Right renal cortex interstitium (tissue), 3 donors: ENCODE data around the gene PLK3. TPM values are rescaled to one million over a fixed set of nuclear protein-coding genes. Genes with fewer than 3 reads are reported as not detected.
"Not testable (repeated sequence)": the region's sequence is repeated elsewhere in the genome, so short reads cannot be mapped to it uniquely, and the experiment has no call there.

Source experiments
- DNase-seq, 3 donors: peaks; one replicate each; pipeline ENCODE4 v3.0.0-alpha.2; 2013; ENCODE audit warnings: low read depth in 3 of 3, low spot score in 2 of 3
- polyA plus RNA-seq, 3 donors: library from polyadenylated mRNA; unstranded; fragments of 120-200 nt; gene quantifications; one replicate each; pipeline ENCODE4 v1.2.1, GENCODE V29; 2013; ENCODE audit not compliant: insufficient read length in 3 of 3

PLK3 gene
- polyA plus RNA-seq, result 1 to 10 TPM; 5.1 to 6.1 (median 5.2) TPM

DNA sequence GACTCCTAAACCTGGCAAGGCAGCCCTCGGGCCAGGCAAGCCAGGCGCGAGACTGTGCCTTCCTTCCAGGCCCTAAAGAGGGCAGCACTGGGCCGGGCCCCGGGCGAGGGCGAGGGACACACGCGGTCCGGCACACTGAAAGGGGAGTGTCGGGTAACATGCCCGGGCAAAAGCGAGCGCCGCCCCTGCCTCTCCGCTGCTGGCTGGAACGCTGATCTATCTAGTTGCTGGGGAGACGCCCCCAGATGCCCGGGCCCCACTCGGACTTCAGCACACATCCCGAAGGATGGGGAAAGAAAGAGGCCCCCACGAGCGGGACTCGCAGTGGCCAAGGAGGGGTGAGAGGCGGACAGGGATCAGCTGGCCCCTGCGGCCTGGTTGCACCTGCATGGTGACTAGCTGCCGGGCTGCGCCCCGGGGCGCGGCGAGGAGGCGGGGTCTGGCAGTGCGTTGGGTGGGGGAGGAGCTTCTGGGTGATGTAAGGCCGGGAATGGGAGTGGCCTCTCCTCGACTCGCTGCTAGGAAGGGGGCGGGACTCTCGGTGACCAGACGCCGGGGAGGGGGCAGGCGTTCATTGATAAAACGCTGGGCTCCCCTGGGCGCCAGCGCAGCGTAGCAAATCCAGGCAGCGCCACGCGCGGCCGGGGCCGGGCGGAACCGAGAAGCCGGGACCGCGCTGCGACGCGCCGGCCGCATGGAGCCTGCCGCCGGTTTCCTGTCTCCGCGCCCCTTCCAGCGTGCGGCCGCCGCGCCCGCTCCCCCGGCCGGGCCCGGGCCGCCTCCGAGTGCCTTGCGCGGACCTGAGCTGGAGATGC is at the start of gene PLK3:
Gene PLK3, plus strand, starts transcription at position 608 of the 815 bp plus-strand sequence. Its CDS starts 87 bp downstream, at position 695.
- DNase-seq, result peak; percentile 88 to 95 (median 94)

GRCh38 chr1:44757420-44757819 is 42.8 kb upstream of the PLK3 start:
- DNase-seq, result no peak

GRCh38 chr1:44759077-44759476 is 41.1 kb upstream of the PLK3 start:
- no peak for DNase-seq

DNA sequence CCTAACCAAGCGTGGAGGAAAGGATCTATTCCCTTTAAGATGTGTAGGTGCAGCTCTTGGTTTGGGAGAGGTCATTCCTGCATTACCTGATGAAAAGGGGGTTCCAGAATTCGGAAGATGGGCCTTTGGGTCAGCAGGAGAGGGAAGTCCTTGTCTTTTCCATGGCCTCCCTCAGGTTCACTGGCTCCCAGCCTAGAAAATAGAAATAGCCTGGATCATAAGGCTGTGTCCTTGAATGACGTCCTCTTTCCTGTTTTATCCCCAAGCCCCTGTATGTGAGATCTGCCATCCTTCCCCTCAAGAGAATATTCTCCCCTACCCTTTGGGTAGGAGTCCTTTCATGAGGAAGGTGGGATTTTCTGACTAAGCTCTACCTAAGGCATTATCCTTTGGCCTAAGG is 39.3 kb upstream of the PLK3 start:
- no peak for DNase-seq

- not testable (repeated sequence) for DNase-seq
These were observed 33.8 kb upstream of the PLK3 start for GRCh38 chr1:44766421-44766820.

DNA sequence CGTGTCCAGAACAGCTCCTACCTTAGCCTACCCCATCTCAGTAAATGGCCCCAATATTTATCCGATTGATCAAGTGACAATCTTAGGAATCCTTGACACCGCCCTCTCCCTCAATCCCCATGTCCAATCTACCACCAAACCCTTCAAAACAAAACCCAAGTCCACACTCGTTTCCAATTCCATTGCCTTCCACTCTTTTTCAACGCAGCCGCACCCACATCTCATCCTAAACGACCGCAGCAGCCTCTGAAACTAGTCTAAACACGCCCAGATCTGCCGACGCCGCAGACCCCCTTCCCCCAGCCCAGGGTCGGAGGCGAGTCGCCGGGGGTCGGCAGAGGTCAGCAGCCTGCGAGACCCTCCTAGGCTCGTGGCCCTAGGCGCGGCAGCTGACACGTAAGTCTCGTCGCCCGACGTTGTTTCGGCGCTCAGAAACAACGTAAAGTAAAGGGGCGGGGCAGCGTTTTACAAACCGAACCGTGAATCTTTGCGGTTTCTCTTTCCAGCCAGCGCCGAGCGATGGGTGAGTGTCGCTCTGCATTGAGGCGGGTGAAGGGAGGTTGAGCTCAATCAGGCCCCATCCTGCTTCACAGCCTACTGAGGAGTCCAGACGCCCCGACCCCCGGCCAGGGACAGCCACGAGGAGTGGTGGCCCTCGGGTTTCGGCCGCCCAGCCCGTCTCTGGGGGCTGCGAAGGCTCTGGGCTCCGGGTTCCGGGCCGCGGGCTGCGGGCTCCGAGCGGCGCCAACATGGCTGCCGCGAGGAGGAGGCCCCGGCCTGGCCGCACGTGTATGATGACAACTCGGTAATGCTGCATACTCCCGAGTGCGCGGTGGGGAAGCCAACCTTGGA is 24.9 kb upstream of the PLK3 start, which contains the start of gene RPS8:
Gene RPS8, plus strand, starts transcription at position 463 of the 852 bp plus-strand sequence. Its CDS starts 57 bp downstream, at position 520.
- peak; percentile 87 to 94 (median 92) for DNase-seq

DNA sequence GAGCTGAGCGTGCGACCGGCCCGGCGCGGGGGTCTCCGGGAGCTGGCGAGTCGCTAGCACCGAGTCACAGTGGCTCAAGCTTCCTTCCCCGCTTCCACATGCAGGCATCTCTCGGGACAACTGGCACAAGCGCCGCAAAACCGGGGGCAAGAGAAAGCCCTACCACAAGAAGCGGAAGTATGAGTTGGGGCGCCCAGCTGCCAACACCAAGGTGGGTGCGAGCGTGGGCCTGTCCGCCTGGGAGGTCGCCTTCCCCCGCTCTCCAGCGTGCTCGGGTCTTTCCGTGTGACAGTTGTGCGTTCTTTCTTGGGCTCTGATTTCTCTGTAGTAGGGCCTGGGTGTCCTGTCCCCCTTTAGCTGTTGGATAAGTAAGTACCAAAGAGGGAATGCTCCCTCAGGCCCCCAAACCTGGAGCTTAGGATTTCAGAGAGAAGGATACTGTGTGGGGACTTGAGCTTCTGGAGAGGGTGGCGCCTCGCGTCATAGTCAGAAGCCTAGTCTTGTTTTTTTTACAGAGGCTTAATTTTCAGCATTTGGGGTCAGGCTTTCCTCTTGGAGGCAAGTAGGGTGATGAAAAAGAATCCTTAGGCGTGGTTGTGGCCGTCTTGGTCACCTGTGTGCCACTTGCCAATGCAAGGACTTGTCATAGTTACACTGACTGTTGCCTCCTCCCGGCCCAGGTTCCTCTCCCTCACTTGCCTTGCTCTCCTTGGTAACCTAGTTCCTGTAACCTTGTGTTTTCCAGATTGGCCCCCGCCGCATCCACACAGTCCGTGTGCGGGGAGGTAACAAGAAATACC is 24.0 kb upstream of the PLK3 start:
- DNase-seq, result no peak

- DNase-seq, result no peak
These were observed 23.5 kb upstream of the PLK3 start for GRCh38 chr1:44776730-44777068.

DNA sequence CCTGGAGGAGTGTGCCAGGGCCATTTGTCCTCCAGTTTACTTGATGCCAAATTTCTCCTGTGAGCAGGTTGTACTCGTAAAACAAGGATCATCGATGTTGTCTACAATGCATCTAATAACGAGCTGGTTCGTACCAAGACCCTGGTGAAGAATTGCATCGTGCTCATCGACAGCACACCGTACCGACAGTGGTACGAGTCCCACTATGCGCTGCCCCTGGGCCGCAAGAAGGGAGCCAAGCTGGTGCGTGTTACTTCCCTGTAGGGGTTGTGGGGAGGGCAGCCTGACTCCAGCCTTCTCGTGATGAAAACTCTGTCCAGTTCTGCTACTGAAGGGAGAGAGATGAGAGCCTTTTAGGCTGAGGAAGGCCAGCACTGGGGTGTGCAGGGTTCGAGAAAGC is 22.6 kb upstream of the PLK3 start:
- DNase-seq, result no peak

DNA sequence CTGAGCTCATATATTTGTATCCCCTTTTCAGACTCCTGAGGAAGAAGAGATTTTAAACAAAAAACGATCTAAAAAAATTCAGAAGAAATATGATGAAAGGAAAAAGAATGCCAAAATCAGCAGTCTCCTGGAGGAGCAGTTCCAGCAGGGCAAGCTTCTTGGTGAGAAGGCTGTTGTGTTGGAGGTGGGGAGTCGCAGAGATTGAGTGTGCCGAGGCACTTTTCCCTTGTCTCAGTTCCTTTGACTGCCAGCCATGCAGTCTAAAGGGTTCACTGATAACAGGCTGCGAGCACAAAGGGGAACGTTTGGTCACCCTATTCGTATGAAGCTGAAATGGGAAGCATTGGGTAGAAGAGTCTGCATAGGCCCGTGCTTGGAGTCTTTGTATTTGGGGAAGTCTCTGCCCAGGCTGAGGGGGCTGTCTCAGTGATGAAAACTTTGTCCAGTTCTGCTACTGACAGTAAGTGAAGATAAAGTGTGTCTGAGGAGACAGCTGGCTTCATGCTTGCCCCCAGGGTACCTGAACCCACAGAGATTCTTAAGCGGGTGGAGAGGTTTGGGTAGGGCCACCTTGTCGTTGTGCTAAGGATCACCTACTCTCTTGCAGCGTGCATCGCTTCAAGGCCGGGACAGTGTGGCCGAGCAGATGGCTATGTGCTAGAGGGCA is 22.1 kb upstream of the PLK3 start:
- DNase-seq, result no peak

DNA sequence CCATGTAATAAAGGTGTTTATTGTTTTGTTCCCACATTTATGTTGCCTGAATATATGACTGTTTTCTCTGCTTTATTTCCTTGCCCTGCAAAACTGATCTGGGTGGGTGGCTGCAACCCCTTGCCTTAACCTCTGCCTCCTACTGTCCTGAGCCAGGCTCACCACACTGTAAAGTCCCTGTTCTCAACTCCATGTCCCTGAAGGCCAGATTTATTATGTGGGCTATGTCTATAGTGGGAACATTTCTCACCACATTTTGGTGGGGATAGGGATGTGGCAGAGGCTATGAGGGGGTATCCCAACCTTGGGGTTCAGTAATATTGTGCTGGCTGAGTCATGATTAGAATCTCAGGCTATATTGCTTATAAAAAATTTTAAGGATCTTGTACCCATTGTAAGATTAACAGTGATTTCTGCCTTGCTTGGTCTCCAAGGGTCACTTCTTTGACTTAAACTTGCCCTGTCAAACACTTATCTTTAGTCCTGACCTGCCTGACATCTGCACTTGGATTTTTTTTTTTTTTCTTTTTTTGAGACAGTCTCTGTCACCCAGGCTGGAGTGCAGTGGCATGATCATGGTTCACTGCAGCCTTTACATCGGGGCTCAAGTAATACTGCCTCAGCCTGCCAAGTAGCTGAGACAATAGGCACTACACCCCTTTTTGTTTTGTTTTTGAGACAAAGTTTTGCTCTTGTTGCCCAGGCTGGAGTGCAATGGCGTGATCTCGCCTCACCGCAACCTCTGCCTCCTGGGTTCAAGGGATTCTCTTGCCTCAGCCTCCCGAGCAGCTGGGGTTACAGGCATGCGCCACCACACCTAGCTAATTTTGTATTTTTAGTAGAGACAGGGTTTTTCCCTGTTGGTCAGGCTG is 21.2 kb upstream of the PLK3 start:
- DNase-seq, result no peak

GRCh38 chr1:44780583-44781121 is 19.5 kb upstream of the PLK3 start:
- DNase-seq, result no peak

GRCh38 chr1:44783697-44784093 is 16.5 kb upstream of the PLK3 start:
- DNase-seq, result no peak

DNA sequence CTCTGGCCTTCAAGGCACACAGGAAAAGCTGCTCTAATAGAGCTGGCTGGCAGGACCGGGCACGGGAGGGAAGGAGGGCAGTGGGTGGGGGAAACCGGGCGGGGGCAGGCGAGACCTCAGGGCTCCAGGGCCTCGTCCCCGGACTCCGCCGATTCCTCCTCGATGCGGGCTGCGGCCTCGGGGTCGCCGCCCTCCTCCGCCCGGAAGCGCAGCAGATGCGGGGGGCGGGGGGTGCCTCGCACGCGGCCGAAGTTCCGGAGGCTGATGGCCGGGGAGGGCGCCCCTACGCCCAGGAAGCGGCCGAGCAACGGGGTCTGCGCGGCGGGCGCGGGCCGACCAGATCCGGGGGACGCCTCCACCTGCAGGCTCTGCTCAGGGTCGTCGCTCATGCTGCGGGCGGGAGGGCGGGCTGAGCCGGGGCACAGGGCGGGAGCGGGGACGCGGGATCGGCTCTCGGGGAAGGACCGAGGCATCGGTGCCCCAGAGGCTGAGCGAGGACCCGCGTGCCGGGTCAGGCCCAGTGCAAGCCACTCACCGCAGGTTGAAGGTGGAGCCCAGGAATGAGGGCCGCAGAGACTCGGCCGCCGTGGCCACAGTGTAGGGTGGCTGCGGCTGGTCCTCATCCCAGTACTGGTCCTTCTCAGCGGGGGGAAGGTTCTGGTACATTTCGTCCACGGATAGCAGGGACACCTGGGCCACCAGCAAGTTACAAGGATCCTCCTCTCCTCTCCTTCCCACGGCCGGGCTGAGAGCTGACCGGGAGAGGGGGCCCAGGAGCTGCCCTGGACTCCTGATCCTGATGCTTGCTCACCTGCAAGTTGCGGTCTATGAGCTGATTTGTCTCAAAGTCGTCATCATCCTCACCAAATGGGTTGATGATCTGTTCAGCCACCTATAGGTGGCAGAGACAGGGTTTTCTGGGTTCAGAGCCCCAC is 15.8 kb upstream of the PLK3 start:
- DNase-seq, result no peak

DNA sequence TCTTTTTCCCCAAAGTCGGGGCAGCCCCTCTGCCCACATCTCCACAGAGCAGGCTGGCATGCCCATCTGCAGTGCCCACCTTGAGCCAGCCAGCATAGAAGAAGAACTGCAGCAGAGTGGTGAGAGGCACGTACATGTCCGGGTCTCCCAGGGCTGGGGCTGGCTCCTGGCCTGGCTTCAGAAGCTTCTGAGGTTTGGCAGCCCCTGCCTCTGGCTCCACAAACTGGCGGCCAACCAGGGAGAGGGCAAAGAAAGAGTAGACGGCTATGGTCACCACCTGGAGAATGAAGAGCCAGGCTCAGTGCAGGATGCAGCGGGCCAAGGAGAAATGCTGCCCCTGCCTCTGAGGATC is 15.2 kb upstream of the PLK3 start:
- no peak for DNase-seq

- no peak for DNase-seq
These were observed 14.6 kb upstream of the PLK3 start for GRCh38 chr1:44785501-44786137.

- DNase-seq, result no peak
These were observed 13.9 kb upstream of the PLK3 start for GRCh38 chr1:44786138-44786840.
